GM19023 (cell line): Measurements from ENCODE around the gene TMCC1.
"Not testable (repeated sequence)": the region's sequence is repeated elsewhere in the genome, so short reads cannot be mapped to it uniquely, and the experiment has no call there.

Source experiments
- ATAC-seq: cut with Tn5 transposase; IDR thresholded peaks from one replicate; pipeline ENCODE4 v1.9.1; 2021; ENCODE audit warnings: mild to moderate bottlenecking, moderate library complexity; ENCODE audit not compliant: unreplicated experiment

Gene TMCC1

DNA sequence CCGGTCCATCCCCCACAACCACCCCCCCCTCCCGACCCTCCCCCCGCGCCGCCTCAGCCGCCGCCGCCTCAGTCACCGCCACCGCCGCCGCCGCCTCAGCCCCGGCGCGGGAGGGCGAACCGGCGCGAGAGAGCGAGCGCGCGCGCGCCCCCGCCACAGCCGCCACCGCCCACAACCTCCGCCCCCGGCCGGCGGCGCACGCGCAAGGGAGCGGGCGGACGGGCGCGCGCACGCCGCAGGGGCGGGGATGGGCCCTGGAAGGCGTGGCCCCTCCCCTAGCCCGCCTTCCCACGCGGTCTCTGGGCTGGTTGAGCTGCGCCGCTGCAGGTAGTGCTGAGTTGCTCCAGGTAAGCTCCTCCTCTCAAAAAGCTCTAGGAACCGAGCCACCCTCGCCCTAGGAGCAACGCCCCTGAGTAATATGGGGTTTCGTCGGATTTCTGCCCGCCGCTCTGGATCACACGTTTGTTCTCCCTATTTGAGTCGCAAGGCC lies at the start of gene TMCC1:
Gene TMCC1 (minus strand): TSS at position 131 of the 490 bp plus-strand sequence.
- peak; percentile 88 for ATAC-seq

DNA sequence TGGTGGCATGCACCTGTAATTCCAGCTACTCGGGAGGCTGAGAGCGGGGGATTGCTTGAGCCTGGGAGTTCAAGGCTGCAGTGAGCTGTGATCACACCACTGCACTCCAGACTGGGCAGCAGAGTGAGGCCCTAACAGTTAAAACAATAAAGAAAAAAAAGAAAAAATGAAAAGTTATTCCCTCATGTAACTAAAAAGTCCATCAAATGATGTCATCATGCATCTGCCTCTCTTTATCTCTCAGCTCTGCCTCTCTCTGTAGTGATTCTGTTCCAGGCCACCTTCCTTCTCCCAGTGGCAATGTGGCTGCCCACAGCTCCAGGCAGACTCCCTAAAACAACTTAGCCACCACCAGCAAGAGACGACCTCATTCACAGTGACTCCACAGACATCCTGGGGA lies 49.5 kb upstream of the TMCC1 start:
- no peak for ATAC-seq

DNA sequence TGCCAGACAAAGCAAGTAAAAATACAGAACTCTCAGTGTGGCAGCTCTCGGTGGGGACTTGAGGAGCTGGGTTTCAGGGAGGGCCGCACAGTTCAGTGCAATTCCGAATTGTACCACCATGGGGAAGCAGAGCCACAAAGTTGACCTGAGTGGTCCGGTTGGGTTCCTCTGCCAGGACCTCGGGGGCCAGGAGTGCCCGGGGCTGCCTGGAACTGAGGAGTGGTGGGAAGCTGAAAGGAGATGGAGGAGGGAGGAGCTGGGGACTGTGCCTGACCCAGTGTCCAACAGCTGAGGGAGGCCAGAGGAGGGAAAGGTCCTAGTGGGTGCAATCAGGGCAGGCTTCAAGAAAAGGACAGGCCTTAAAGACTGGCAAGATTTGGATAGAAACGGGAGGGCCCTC lies 48.8 kb upstream of the TMCC1 start:
- ATAC-seq, result peak; percentile 76

- no peak for ATAC-seq
These were observed 46.6 kb upstream of the TMCC1 start for GRCh38 chr3:129940086-129940485.

GRCh38 chr3:129938140-129938930 lies 44.8 kb upstream of the TMCC1 start:
- no peak for ATAC-seq

- no peak for ATAC-seq
These were observed 44.2 kb upstream of the TMCC1 start for GRCh38 chr3:129937717-129938116.

GRCh38 chr3:129936757-129937156 lies 43.2 kb upstream of the TMCC1 start:
- no peak for ATAC-seq

DNA sequence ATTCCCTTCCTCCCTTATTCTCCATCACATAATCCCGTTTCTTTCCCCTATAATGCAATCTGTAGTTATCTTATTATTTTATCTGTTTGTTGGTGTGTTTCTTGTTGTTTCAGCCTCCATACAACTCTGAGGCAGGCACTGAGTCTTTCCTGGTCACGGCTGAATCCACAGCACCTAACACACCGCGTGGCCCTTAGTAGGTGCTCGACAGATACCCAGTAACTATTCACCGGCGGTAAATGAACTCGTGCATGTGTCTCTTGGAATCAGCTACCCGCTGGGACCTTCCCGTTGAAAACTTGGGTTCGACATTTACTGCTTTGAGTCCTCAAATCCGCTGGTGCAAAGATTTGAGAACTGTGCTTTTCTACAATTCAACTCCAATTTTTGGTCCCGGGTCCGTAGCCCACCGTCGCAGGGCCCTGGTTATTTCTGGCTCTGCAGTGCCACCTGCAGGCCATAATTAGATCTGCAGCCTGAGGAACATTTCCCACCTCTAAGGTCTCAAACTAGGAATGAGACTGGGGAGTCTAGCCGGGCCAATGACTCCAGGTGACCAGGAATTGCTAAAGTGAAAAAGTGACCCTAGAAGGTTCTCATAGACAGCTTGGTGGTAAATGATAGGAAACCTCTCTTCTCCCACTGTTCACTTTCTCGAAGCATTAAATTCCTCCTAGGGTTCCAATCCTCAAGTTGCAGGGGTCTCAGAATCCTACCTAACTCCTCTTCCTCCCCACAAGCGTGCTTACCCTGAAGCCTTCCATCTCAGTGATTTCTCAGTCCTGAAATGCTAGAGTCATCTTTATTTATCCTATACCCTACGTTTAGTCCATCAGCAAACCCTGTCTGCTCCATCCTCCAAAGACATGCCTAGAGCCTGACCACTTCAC lies 41.0 kb upstream of the TMCC1 start:
- ATAC-seq, result no peak

- ATAC-seq, result no peak
These were observed 40.0 kb upstream of the TMCC1 start for GRCh38 chr3:129933471-129933870.

- no peak for ATAC-seq
These were observed 35.9 kb upstream of the TMCC1 start for GRCh38 chr3:129929383-129929782.

GRCh38 chr3:129927072-129927471 lies 33.6 kb upstream of the TMCC1 start:
- no peak for ATAC-seq

- ATAC-seq, result no peak
These were observed 26.3 kb upstream of the TMCC1 start for GRCh38 chr3:129919806-129920205.

- ATAC-seq, result no peak
These were observed 25.8 kb upstream of the TMCC1 start for GRCh38 chr3:129919357-129919756.

DNA sequence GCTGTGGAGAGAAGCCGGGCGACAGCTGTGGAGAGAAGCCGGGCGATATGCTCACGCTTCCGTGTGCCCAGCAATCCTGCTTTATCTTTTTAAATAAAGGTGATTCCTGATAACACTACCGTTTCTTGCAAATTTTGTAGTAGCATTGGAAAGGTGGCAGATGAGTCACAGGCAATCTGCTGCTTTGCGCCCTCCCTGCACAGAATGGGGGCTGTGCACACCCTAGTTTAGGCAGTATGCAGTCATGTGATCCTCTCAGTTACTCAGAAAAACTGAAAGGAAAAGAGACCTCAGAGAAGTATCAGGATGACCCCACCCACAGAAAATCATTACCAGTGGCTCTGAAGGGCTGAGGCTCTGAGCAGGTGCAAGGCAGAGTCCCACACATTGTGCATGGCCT lies 24.9 kb upstream of the TMCC1 start:
- no peak for ATAC-seq

GRCh38 chr3:129917423-129918007 lies 24.0 kb upstream of the TMCC1 start:
- ATAC-seq, result no peak

- ATAC-seq, result no peak
These were observed 20.1 kb upstream of the TMCC1 start for GRCh38 chr3:129913618-129914017.

- no peak for ATAC-seq
These were observed 17.9 kb upstream of the TMCC1 start for GRCh38 chr3:129911261-129911861.

DNA sequence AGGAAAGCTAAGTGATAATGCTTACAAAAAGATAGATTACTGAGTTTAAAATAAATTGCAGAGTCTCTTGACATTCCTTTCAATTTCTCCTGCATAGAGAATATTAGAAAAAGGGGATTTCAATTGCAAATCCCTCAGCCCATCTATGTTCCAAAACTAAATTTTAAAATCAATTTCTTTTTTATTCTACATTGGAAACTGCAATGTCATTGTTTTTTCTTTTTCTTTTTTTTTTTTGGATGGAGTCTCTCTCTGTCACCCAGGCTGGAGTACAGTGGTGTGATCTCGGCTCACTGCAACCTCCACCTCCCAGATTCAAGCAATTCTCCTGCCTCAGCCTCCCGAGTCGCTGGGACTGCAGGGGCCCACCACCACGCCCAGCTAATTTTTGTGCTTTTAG lies 15.7 kb upstream of the TMCC1 start:
- not testable (repeated sequence) for ATAC-seq

- ATAC-seq, result no peak
These were observed 14.9 kb upstream of the TMCC1 start for GRCh38 chr3:129908417-129908816.

DNA sequence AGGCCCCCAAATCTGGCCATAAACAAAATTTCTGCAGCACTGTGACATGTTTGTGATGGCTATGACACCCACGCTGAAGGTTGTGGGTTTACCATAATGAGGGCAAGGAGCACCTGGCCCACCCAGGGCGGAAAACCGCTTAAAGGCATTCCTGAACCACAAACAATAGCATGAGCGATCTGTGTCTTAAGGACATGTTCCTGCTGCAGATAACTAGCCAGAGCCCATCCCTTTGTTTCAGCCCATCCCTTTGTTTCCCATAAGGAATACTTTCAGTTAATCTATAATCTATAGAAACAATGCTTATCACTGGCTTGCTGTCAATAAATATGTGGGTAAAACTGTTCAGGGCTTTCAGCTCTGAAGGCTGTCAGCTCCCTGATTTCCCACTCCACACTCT lies 7.8 kb upstream of the TMCC1 start:
- ATAC-seq, result not testable (repeated sequence)

GRCh38 chr3:129897026-129897425 lies 3.5 kb upstream of the TMCC1 start:
- no peak for ATAC-seq
